Keratinocyte (primary cell): Measurements from ENCODE around the gene DOK4. TPM values are rescaled to one million over a fixed set of nuclear protein-coding genes. Genes with fewer than 3 reads are reported as not detected.

Source experiments
- DNase-seq: peaks from one replicate; pipeline ENCODE4 v3.0.0-alpha.2; 2011; ENCODE audit warnings: low read depth, missing footprints, low spot score
- FAIRE-seq: peaks from 2 replicates; lab custom pipeline; 2011; peaks lifted over from hg19 to GRCh38; lab: Jason Lieb, UNC
- H2AFZ ChIP-seq: 2 replicates; pipeline ENCODE4 v1.6.0; 2012; ENCODE audit warnings: low read length, control low read depth, inconsistent platforms; ENCODE audit not compliant: control insufficient read depth
- H3K27ac ChIP-seq: 2 replicates; pipeline ENCODE4 v1.5.1; 2011; ENCODE audit warnings: low read length; ENCODE audit not compliant: control insufficient read depth, insufficient read depth
- H3K27me3 ChIP-seq: 3 replicates; pipeline ENCODE4 v1.6.0; 2011; ENCODE audit warnings: low read length; ENCODE audit not compliant: control insufficient read depth, insufficient read depth; ENCODE audit errors: extremely low read depth
- H3K36me3 ChIP-seq, 2 experiments: 2 replicates in 1 of 2; 3 replicates in 1 of 2; pipeline ENCODE4 v1.5.1; 2011; ENCODE audit warnings: low read length in 2 of 2, mild to moderate bottlenecking in 1 of 2; ENCODE audit not compliant: control insufficient read depth in 2 of 2, insufficient read depth in 2 of 2; ENCODE audit errors: extremely low read depth in 1 of 2
- H3K4me1 ChIP-seq: 3 replicates; pipeline ENCODE4 v1.5.1; 2011; ENCODE audit warnings: low read length; ENCODE audit not compliant: control insufficient read depth, insufficient read depth; ENCODE audit errors: extremely low read depth
- H3K4me2 ChIP-seq: 3 replicates; pipeline ENCODE4 v1.6.0; 2011; ENCODE audit warnings: low read depth, low read length; ENCODE audit not compliant: control insufficient read depth, insufficient read depth; ENCODE audit errors: extremely low read depth
- H3K4me3 ChIP-seq, 3 experiments: fragments of 200-600 bp in 1 of 3; sonication (generic) in 1 of 3; 2 replicates in 2 of 3; 3 replicates in 1 of 3; pipeline ENCODE4 v1.5.1; 2011 to 2016; ENCODE audit warnings: low read length in 3 of 3, mild to moderate bottlenecking in 3 of 3, control low read depth in 2 of 3, inconsistent platforms in 1 of 3, low read depth in 1 of 3, mixed read lengths in 1 of 3, mixed run types in 1 of 3, moderate library complexity in 1 of 3; ENCODE audit not compliant: control insufficient read depth in 2 of 3, insufficient read depth in 2 of 3; ENCODE audit errors: extremely low read depth in 1 of 3
- H3K79me2 ChIP-seq: 2 replicates; pipeline ENCODE4 v1.6.0; 2012; ENCODE audit warnings: low read length; ENCODE audit not compliant: control insufficient read depth, insufficient read depth
- H3K9ac ChIP-seq: 3 replicates; pipeline ENCODE4 v1.6.0; 2011; ENCODE audit warnings: low read length; ENCODE audit not compliant: control insufficient read depth, insufficient read depth; ENCODE audit errors: extremely low read depth
- H3K9me1 ChIP-seq: 3 replicates; pipeline ENCODE4 v1.6.0; 2011; ENCODE audit warnings: low read length; ENCODE audit not compliant: control insufficient read depth, insufficient read depth; ENCODE audit errors: extremely low read depth
- H3K9me3 ChIP-seq: 2 replicates; pipeline ENCODE4 v1.5.1; 2012; ENCODE audit warnings: low read depth, low read length; ENCODE audit not compliant: control insufficient read depth
- H4K20me1 ChIP-seq: 3 replicates; pipeline ENCODE4 v1.6.0; 2011; ENCODE audit warnings: low read length; ENCODE audit not compliant: control insufficient read depth, insufficient read depth; ENCODE audit errors: extremely low read depth
- CTCF ChIP-seq, 3 experiments: IDR thresholded peaks in 1 of 3; conservative IDR thresholded peaks in 1 of 3; optimal IDR thresholded peaks in 1 of 3; 2 replicates in 2 of 3; 3 replicates in 1 of 3; pipeline versions ENCODE3 to v1.5.1; 2011; ENCODE audit warnings: low read length in 3 of 3, mild to moderate bottlenecking in 3 of 3, moderate library complexity in 2 of 3, control low read depth in 1 of 3, inconsistent platforms in 1 of 3; ENCODE audit not compliant: insufficient read depth in 2 of 3; ENCODE audit errors: extremely low read depth in 1 of 3
- EZH2 ChIP-seq: IDR thresholded peaks from one replicate; pipeline ENCODE4 v1.6.1; 2012; ENCODE audit warnings: inconsistent platforms, mild to moderate bottlenecking, low read length, moderate library complexity
- dilution Hi-C: fragments of 300-500 bp; cut with MboI; formaldehyde crosslinking; loops from one replicate; pipeline ENCODE4 v1.7.0; 2020; ENCODE audit warnings: low sequenced_read_pairs; ENCODE audit not compliant: extremely low pct_ligation_motif_present
- polyA plus RNA-seq, 5 experiments: library from polyadenylated mRNA; depleted of rRNA in 3 of 5; stranded (reverse) in 3 of 5; stranded (forward) in 1 of 5; unstranded in 1 of 5; fragments of >200 nt; gene quantifications; 1 replicate in 1 of 5; 2 replicates in 3 of 5; 3 replicates in 1 of 5; pipeline versions ENCODE4 v1.2.1 to v1.2.3, GENCODE V29; 2011 to 2012; ENCODE audit warnings: missing spikeins in 2 of 5, low read depth in 1 of 5, low replicate concordance in 1 of 5

DOK4 gene
- polyA plus RNA-seq, 1 donor (not counting 4 experiments of a cell fraction or from before 2014, with no cell fraction given): 17.6 TPM

GRCh38 chr16:57512296-57513001 is 26.2 kb upstream of the DOK4 start:
- Histone ChIP-seq H3K4me3 (no peak overlapping the region), H3K9ac (no peak overlapping the region), H3K79me2 (no peaks in the 10 kb centered on the region), H3K36me3 (no peaks in the 10 kb centered on the region), H2AFZ (no peak overlapping the region), H3K27ac (no peak overlapping the region), H3K9me3 (no peaks in the 10 kb centered on the region), H3K4me1 (no peaks in the 10 kb centered on the region), H3K4me2 (no peak overlapping the region), H3K9me1 (no peaks in the 10 kb centered on the region), H4K20me1 (no peaks in the 10 kb centered on the region), H3K27me3 (peaks cover 7% of the 10 kb centered on the region)
- FAIRE-seq (no peak), DNase-seq (no peak)
- TF ChIP-seq EZH2: no peak
- no peak for TF ChIP-seq CTCF (optimal IDR thresholded peaks at IDR 0.05 in 1 of 3, IDR thresholded peaks at IDR 0.05 in 1 of 3, conservative IDR thresholded peaks at IDR 0.05 in 1 of 3; ENCODE audit: extremely low read depth in 1 of 3, insufficient read depth in 2 of 3, low read length in 3 of 3)
- dilution Hi-C loops: no loop called here

DNA sequence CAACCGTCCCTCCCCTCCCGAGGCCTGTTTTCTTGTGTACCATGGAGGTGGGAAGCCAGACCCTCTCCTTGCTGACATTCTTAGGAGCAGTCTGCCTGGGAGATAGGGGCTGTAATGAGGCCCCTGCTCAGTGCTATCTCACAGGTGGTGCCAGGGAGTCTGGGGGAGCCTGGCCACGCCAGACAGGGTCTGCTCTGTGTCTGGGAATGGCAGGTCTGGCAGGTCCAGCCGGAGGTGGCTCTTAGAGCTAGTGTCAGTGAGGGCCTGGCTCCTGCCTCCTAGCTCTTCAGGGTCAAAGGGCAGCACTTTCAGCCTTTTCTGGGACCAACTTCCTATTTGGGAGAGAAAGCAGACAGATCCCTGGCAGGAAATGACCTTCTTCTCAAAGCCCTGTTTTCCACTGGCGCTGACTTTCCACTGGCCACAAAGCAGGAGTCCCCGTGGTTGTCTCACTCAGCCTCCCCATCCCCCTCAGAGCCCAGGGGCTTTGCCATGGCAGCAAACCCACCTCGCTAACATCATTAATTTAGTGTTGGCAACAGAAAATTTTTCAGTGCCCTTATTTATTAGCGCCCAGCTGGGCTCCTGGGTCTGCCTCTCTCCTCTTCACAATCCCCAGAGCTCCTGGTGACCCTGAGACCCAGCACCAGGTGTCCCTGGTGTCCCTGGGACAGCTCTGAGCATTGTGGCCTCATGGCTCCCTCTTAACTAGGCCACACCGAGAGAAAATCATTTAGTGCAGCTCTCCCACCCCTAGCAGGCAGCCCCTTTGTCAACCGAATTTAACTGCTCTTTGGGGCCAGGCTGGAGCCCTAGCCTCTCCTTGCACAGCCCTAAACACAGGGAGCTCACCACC is 24.0 kb upstream of the DOK4 start:
- dilution Hi-C loops: no loop called here
- FAIRE-seq: no peak
- no peak for DNase-seq

More for the DNA sequence above, 24.0 kb upstream of the DOK4 start:
- H3K9me3 ChIP-seq: no peaks in the 10 kb centered on the region
- H3K4me2 ChIP-seq: no peak overlapping the region
- no peaks in the 10 kb centered on the region for H4K20me1 ChIP-seq
- no peak for TF ChIP-seq EZH2
- no peak for TF ChIP-seq CTCF (optimal IDR thresholded peaks at IDR 0.05 in 1 of 3, IDR thresholded peaks at IDR 0.05 in 1 of 3, conservative IDR thresholded peaks at IDR 0.05 in 1 of 3; ENCODE audit: extremely low read depth in 1 of 3, insufficient read depth in 2 of 3, low read length in 3 of 3)
- no peak overlapping the region for H3K9ac ChIP-seq
- no peaks in the 10 kb centered on the region for H3K9me1 ChIP-seq
- no peak overlapping the region for H2AFZ ChIP-seq
- H3K27me3 ChIP-seq: peaks cover 13% of the 10 kb centered on the region
- H3K4me3 ChIP-seq: no peak overlapping the region
- H3K27ac ChIP-seq: no peak overlapping the region
- H3K4me1 ChIP-seq: no peaks in the 10 kb centered on the region
- H3K36me3 ChIP-seq: no peaks in the 10 kb centered on the region
- no peaks in the 10 kb centered on the region for H3K79me2 ChIP-seq
